Small intestine (tissue), 7 donors: Measurements from ENCODE around the gene PRICKLE2. TPM values are rescaled to one million over a fixed set of nuclear protein-coding genes. Genes with fewer than 3 reads are reported as not detected.

Experiments used
- DNase-seq, 2 donors: peaks; one replicate each; pipeline versions ENCODE4 v3.0.0 to v3.0.0-alpha.2; 2013
- FAIRE-seq: peaks from 2 replicates; lab custom pipeline; 2012; peaks lifted over from hg19 to GRCh38; lab: Jason Lieb, UNC
- H3K27ac ChIP-seq, 3 donors: one replicate each; pipeline ENCODE4 v1.5.1; 2013; ENCODE audit warnings: low read length in 2 of 3, mild to moderate bottlenecking in 2 of 3, control low read depth in 1 of 3, inconsistent platforms in 1 of 3, low read depth in 1 of 3, moderate library complexity in 1 of 3
- H3K27me3 ChIP-seq, 3 donors: one replicate each; pipeline ENCODE4 v1.6.1; 2013; ENCODE audit warnings: low read length in 3 of 3, inconsistent platforms in 1 of 3; ENCODE audit not compliant: control insufficient read depth in 3 of 3, insufficient read depth in 3 of 3
- H3K36me3 ChIP-seq, 3 donors: one replicate each; pipeline ENCODE4 v1.6.1; 2013; ENCODE audit warnings: low read length in 3 of 3, inconsistent platforms in 1 of 3, low read depth in 1 of 3, mild to moderate bottlenecking in 1 of 3, moderate library complexity in 1 of 3; ENCODE audit not compliant: control insufficient read depth in 3 of 3, insufficient read depth in 2 of 3
- H3K4me1 ChIP-seq, 3 donors: one replicate each; pipeline ENCODE4 v1.6.1; 2013; ENCODE audit warnings: low read length in 2 of 3, inconsistent platforms in 1 of 3, low read depth in 1 of 3, mild to moderate bottlenecking in 1 of 3, moderate library complexity in 1 of 3; ENCODE audit not compliant: control insufficient read depth in 3 of 3, insufficient read depth in 2 of 3
- H3K4me3 ChIP-seq, 3 donors: one replicate each; pipeline ENCODE4 v1.5.1; 2013; ENCODE audit warnings: low read length in 3 of 3, control low read depth in 1 of 3, inconsistent platforms in 1 of 3, low read depth in 1 of 3, mild to moderate bottlenecking in 1 of 3, moderate library complexity in 1 of 3
- H3K9me3 ChIP-seq, 2 donors: one replicate each; pipeline ENCODE4 v1.6.1; 2013; ENCODE audit warnings: low read depth in 1 of 2, low read length in 1 of 2; ENCODE audit not compliant: control insufficient read depth in 2 of 2, insufficient read depth in 1 of 2
- WGBS, 3 donors: extraction: QIAGEN DNeasy Blood & Tissue Kit; methylation state at CpG; one replicate each; pipeline ENCODE4 v1.1.7; 2013; 5-methylcytosine and 5-hydroxymethylcytosine counted together
- polyA plus RNA-seq, 4 donors: library from polyadenylated mRNA; stranded (reverse) in 3 of 4; unstranded in 1 of 4; fragments of 200-250 nt in 3 of 4; fragments of 120-200 nt in 1 of 4; gene quantifications; one replicate each; pipeline versions ENCODE4 v1.2.1 to v1.2.3, GENCODE V29; 2013
- donor health status: healthy with polysubstance abuse.
- donor health status: control.
- donor health status: control.
- donor health status: Bipolar disorder and iron deficiency.
- donor health status: healthy.

The PRICKLE2 gene
- polyA plus RNA-seq, 4 donors: 0.54 to 3.7 (median 2.5) TPM; not detected in 1

GRCh38 chr3:64129581-64129980 is 95.7 kb downstream of the PRICKLE2 start:
- WGBS, 3 donors: 68 to 80% (median 75%) methylated on average over 2 of the region's 2 CpGs
- FAIRE-seq (no peak), DNase-seq (no peak)
- Histone ChIP-seq H3K36me3 (peaks cover 0 to 2% (median 0%) of the 10 kb centered on the region in 3 donors), H3K27me3 (no peaks in the 10 kb centered on the region), H3K4me3 (no peak overlapping the region), H3K4me1 (no peaks in the 10 kb centered on the region), H3K9me3 (no peaks in the 10 kb centered on the region), H3K27ac (no peak overlapping the region)

GRCh38 chr3:64129106-64129505 is 96.2 kb downstream of the PRICKLE2 start:
- no peak for FAIRE-seq
- WGBS, 3 donors: 51 to 72% (median 54%) methylated on average over 4 of the region's 4 CpGs

GRCh38 chr3:64125561-64125960 is 99.7 kb downstream of the PRICKLE2 start:
- Histone ChIP-seq H3K27me3 (no peaks in the 10 kb centered on the region), H3K27ac (no peak overlapping the region), H3K4me3 (no peak overlapping the region), H3K36me3 (no peaks in the 10 kb centered on the region), H3K9me3 (no peaks in the 10 kb centered on the region), H3K4me1 (no peaks in the 10 kb centered on the region)
- no peak for FAIRE-seq
- WGBS, 3 donors: 43 to 86% (median 48%) methylated on average over 2 of the region's 2 CpGs
- no peak for DNase-seq

More at GRCh38 chr3:64129106-64129505, 96.2 kb downstream of the PRICKLE2 start:
- H3K27ac ChIP-seq: no peak overlapping the region
- no peak overlapping the region for H3K4me3 ChIP-seq
- H3K36me3 ChIP-seq: peaks cover 0 to 2% (median 0%) of the 10 kb centered on the region in 3 donors
- H3K4me1 ChIP-seq: no peaks in the 10 kb centered on the region
- no peaks in the 10 kb centered on the region for H3K9me3 ChIP-seq
- H3K27me3 ChIP-seq: no peaks in the 10 kb centered on the region
- no peak for DNase-seq

GRCh38 chr3:64123931-64124330 is 101.3 kb downstream of the PRICKLE2 start:
- Histone ChIP-seq H3K9me3 (no peaks in the 10 kb centered on the region), H3K4me1 (no peaks in the 10 kb centered on the region), H3K36me3 (no peaks in the 10 kb centered on the region), H3K27me3 (no peaks in the 10 kb centered on the region), H3K4me3 (no peak overlapping the region), H3K27ac (no peak overlapping the region)
- 80 to 87% (median 83%) methylated on average over 2 of the region's 2 CpGs for WGBS, 3 donors
- FAIRE-seq: no peak
- no peak for DNase-seq

- no peaks in the 10 kb centered on the region for H3K27me3 ChIP-seq
- no peaks in the 10 kb centered on the region for H3K4me1 ChIP-seq
- no peak overlapping the region for H3K4me3 ChIP-seq
- H3K9me3 ChIP-seq: no peaks in the 10 kb centered on the region
- 71 to 79% (median 76%) methylated on average over 3 of the region's 3 CpGs for WGBS, 3 donors
- H3K27ac ChIP-seq: no peak overlapping the region
- no peak for FAIRE-seq
- no peaks in the 10 kb centered on the region for H3K36me3 ChIP-seq
- DNase-seq: no peak
Measured at GRCh38 chr3:64122476-64122875, 102.8 kb downstream of the PRICKLE2 start.

GRCh38 chr3:64121750-64122311 is 103.4 kb downstream of the PRICKLE2 start:
- WGBS, 3 donors: 11 to 21% (median 20%) methylated on average over 3 of the region's 3 CpGs
- FAIRE-seq (no peak), DNase-seq (peak in 1 of 2 donors; percentile 9)
- H3K4me3 ChIP-seq: no peak overlapping the region
- H3K9me3 ChIP-seq: no peaks in the 10 kb centered on the region
- H3K27ac ChIP-seq: no peak overlapping the region
- no peaks in the 10 kb centered on the region for H3K36me3 ChIP-seq
- no peaks in the 10 kb centered on the region for H3K27me3 ChIP-seq
- H3K4me1 ChIP-seq: no peaks in the 10 kb centered on the region

GRCh38 chr3:64120876-64121275 is 104.4 kb downstream of the PRICKLE2 start:
- no peaks in the 10 kb centered on the region for H3K36me3 ChIP-seq
- FAIRE-seq: no peak
- H3K27ac ChIP-seq: no peak overlapping the region
- no peak for DNase-seq
- WGBS, 3 donors: 56 to 61% (median 58%) methylated on average over 5 of the region's 5 CpGs
- no peak overlapping the region for H3K4me3 ChIP-seq
- no peaks in the 10 kb centered on the region for H3K9me3 ChIP-seq
- no peaks in the 10 kb centered on the region for H3K27me3 ChIP-seq
- H3K4me1 ChIP-seq: no peaks in the 10 kb centered on the region

- FAIRE-seq (no peak), DNase-seq (no peak)
- peaks cover 0 to 3% (median 0%) of the 10 kb centered on the region in 3 donors for H3K36me3 ChIP-seq
- H3K9me3 ChIP-seq: no peaks in the 10 kb centered on the region
- no peaks in the 10 kb centered on the region for H3K4me1 ChIP-seq
- no peak overlapping the region for H3K27ac ChIP-seq
- no peak overlapping the region for H3K4me3 ChIP-seq
- no peaks in the 10 kb centered on the region for H3K27me3 ChIP-seq
- WGBS, 3 donors: 90 to 97% (median 96%) methylated on average over 1 of the region's 1 CpG
Measured at GRCh38 chr3:64117483-64117882, 107.8 kb downstream of the PRICKLE2 start.

- Histone ChIP-seq H3K9me3 (no peaks in the 10 kb centered on the region), H3K4me1 (no peaks in the 10 kb centered on the region), H3K36me3 (peaks cover 0 to 3% (median 0%) of the 10 kb centered on the region in 3 donors), H3K4me3 (no peak overlapping the region), H3K27me3 (no peaks in the 10 kb centered on the region), H3K27ac (no peak overlapping the region)
- DNase-seq (no peak), FAIRE-seq (no peak)
Measured at GRCh38 chr3:64114651-64115050, 110.6 kb downstream of the PRICKLE2 start.
